ENCODE results near the gene ASCL3. TPM values are rescaled to one million over a fixed set of nuclear protein-coding genes. Genes with fewer than 3 reads are reported as not detected.
"Not testable (repeated sequence)": the region's sequence is repeated elsewhere in the genome, so short reads cannot be mapped to it uniquely, and the experiment has no call there.

Gene ASCL3
- total RNA-seq, 1 donor from 2014 or later: not detected

DNA sequence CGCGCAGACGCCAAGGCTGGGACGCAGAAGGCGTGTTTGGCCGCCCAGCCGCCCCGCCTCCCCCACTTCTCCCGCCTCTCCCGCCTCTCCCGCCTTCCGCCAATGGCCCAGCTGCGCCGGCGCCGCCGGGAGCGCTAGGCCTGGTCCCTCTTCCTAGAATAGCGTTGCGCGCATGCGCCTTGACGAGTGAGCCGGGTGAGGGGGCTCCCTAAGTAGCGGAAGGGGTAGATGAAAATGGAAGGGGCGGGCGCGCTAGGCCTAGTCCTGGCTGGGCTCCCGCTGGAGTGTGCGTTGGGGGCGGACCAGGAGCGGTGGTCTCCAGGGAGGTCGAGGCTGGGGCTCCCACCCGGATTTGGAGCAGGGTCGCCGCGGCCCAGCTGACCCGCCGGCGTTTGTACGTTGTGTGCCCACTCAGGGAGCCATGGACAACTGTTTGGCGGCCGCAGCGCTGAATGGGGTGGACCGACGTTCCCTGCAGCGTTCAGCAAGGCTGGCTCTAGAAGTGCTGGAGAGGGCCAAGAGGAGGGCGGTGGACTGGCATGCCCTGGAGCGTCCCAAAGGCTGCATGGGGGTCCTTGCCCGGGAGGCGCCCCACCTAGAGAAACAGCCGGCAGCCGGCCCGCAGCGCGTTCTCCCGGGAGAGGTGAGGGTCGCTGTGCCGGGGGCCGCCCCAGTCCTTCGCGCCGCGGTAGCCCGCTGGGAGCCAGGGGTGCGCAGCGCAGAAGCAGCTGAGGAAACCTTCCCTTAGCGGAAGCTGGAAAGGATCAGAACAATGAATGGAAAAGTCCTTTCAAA lies 31.6 kb downstream of the ASCL3 start, which contains the start of gene AKIP1:
TSS of gene AKIP1 (plus strand) at position 161 of the 795 bp plus-strand sequence. CDS start at position 422, 261 bp downstream.
- DNase-seq (ENCODE audit: low read depth): peak; percentile 98

DNA sequence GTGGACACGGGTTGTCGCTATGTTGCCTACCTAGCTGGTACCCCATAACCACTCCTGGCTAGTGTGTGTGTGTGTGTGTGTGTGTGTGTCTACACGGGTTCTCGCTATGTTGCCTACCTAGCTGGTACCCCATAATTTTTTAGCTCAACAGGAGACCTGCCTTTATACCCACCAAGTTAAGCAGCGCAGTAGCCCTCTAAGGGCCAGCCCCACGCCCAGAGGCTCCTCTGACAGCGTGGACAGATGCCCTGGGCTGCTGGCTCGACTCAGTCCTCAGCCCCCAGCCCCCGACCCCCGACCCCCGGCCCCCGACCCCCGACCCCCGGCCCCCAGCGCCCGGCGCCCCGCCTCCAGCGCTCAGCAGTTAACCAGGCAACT lies 32.2 kb downstream of the ASCL3 start:
- no peak for DNase-seq (ENCODE audit: low read depth)

DNA sequence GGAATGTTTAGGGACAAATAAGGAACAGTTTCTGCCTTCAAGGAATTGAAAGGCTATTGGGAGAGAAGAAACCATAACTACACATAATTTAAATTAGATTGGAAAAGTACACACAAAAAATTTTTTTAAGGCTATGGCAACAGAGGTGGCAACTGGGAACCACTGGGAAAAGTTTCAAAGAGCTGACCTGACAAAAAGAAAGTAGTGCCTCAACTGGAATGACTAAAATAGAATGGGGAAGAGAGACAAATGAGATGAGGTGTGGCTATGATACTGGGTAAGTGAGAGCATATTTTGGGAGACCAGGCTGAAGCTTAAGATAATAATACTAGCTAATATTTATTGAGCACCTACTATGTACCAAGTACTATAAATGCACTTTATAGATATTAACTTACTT lies 34.7 kb downstream of the ASCL3 start:
- no peak for DNase-seq (ENCODE audit: low read depth)

DNA sequence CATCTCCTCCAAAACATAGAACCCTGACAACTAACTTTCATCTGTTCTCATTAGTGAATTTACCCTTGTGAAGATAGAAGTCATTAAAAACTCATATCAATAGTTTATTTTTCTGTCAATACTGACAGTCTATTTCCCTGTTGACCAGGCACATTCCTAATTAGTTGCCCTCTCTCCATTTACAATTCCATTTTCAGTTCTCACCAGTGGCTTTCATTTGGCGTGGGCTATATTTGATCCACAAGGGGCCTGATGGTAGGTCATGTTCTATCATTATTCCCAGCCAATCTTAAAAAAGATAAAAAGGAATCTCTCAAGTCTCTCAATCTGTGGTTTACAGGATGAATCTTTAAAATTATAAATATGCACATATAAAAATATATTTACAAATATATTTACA lies 35.7 kb downstream of the ASCL3 start:
- no peak for DNase-seq (ENCODE audit: low read depth)

DNA sequence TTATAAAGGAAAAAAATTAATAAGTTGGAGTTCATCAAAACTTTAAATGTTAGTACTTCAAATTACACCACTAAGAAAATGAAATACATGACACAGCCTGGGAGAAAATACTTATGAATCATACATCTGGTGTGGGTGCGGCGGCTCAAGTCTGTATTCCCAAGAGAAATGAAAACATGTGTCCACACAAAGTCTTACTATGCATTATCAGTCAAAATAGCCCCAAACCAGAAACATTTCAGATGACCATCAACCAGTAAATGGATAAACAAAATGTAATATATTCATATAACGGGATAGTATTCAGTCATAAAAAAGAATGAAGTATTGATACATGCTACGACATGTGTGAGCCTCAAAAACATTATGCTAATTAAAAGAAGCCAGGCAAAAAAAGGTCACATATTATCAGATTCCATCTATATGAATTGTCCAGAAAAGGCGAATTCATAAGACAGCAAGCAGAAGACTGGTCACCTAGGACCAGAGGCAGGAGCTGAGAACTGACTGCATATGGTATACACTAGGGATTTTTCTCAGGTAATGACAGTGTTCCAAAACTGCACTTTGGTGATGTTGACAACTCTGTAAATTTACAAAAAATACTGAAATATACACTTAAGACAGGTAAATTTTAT lies 37.2 kb downstream of the ASCL3 start:
- peak; percentile 64 for DNase-seq (ENCODE audit: low read depth)

DNA sequence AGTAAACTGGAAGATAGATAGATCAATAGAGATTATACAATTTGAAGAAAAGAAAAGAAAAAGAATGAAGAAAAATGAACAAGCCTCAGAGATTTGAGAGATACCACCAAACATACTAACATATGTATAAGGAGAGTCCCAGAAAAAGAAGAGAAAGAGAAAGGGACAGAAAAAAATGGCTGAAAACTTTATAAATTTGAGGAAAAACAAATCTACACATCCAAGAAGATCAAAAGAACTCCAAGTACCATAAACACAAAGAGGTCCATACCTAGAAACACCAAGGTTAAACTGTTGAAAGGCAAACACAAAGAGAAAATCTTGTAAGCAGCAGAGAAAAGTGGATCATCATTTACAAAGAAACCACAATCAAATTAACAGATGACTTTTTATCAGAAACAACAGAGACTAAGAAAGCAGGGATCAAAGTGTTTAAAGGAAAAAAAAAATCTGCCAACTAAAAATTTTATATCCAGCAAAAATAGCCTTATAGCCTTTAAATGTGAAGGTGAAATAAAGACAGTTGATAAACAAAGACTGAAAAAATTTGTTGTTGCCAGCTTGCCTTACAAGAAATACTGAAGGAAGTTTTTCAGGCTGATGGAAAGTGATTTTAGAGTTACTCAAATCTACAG lies 43.6 kb downstream of the ASCL3 start:
- DNase-seq (ENCODE audit: low read depth): no peak

DNA sequence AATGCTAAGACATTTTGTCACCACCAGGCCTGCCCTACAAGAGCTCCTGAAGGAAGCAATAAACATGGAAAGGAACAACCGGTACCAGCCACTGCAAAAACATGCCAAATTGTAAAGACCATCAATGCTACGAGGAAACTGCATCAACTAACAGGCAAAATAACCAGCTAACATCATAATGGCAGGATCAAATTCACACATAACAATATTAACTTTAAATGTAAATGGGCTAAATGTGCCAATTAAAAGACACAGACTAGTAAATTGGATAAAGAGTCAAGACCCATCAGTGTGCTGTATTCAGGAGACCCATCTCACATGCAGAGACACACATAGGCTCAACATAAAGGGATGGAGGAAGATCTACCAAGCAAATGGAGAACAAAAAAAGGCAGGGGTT lies 51.6 kb downstream of the ASCL3 start:
- DNase-seq (ENCODE audit: low read depth): not testable (repeated sequence)

Other genes starting within 250 kb of the ASCL3 start
- 95.3 and 95.5 TPM in 2 replicates for gene AKIP1, start 31.8 kb downstream of the ASCL3 start, total RNA-seq
- gene C11orf16, start 10.1 kb downstream of the ASCL3 start, total RNA-seq: not detected in 2 replicates
- 62.2 and 71.9 TPM in 2 replicates for gene TMEM9B, start 21.4 kb upstream of the ASCL3 start, total RNA-seq
- gene NRIP3, start 61.0 kb upstream of the ASCL3 start, total RNA-seq: 7.0 and 13.5 TPM in 2 replicates
- 1.2 and 8.4 TPM in 2 replicates for gene SCUBE2, start 148.6 kb upstream of the ASCL3 start, total RNA-seq